Hematopoietic multipotent progenitor cell (in vitro differentiated cells): Measurements from ENCODE around the gene PEX10. TPM values are rescaled to one million over a fixed set of nuclear protein-coding genes. Genes with fewer than 3 reads are reported as not detected.
"Not testable (repeated sequence)": the region's sequence is repeated elsewhere in the genome, so short reads cannot be mapped to it uniquely, and the experiment has no call there.

ENCODE experiments used
- DNase-seq, 3 donors: peaks; one replicate each; pipeline ENCODE4 v3.0.0-alpha.2; 2011 to 2015; ENCODE audit warnings: low read depth in 2 of 3, low spot score in 2 of 3
- total RNA-seq: library from RNA; depleted of rRNA; stranded (reverse); fragments of >200 nt; gene quantifications from one replicate; pipeline ENCODE4 v1.2.3, GENCODE V29; 2012

PEX10 gene
- total RNA-seq, 1 donor, result 41.5 TPM

- DNase-seq, result no peak
Observed at GRCh38 chr1:2443277-2444137, 31.1 kb upstream of the PEX10 start.

GRCh38 chr1:2442661-2443060 lies 30.3 kb upstream of the PEX10 start:
- DNase-seq, result no peak

- no peak for DNase-seq
Observed at GRCh38 chr1:2441746-2442145, 29.4 kb upstream of the PEX10 start.

GRCh38 chr1:2440346-2440745 lies 28.0 kb upstream of the PEX10 start:
- DNase-seq, result not testable (repeated sequence)

- no peak for DNase-seq
Observed at GRCh38 chr1:2439369-2439768, 27.0 kb upstream of the PEX10 start.

- DNase-seq, result no peak
Observed at GRCh38 chr1:2438641-2439040, 26.3 kb upstream of the PEX10 start.

GRCh38 chr1:2438038-2438437 lies 25.7 kb upstream of the PEX10 start:
- no peak for DNase-seq

- no peak for DNase-seq
Observed at GRCh38 chr1:2437617-2438016, 25.3 kb upstream of the PEX10 start.

GRCh38 chr1:2436876-2437275 lies 24.5 kb upstream of the PEX10 start:
- no peak for DNase-seq

- DNase-seq, result no peak
Observed at GRCh38 chr1:2435746-2436355, 23.5 kb upstream of the PEX10 start.

GRCh38 chr1:2435091-2435490 lies 22.7 kb upstream of the PEX10 start:
- no peak for DNase-seq

- peak in 2 of 3 donors; percentile 72 to 84 for DNase-seq
Observed at GRCh38 chr1:2433936-2434655, 21.7 kb upstream of the PEX10 start.

- no peak for DNase-seq
Observed at GRCh38 chr1:2433196-2433595, 20.8 kb upstream of the PEX10 start.

- DNase-seq, result no peak
Observed at GRCh38 chr1:2432441-2432844, 20.1 kb upstream of the PEX10 start.

- DNase-seq, result no peak
Observed at GRCh38 chr1:2431518-2431917, 19.2 kb upstream of the PEX10 start.

- DNase-seq, result peak in 1 of 3 donors; percentile 43
Observed at GRCh38 chr1:2431103-2431502, 18.7 kb upstream of the PEX10 start.

GRCh38 chr1:2430592-2430973 lies 18.2 kb upstream of the PEX10 start:
- no peak for DNase-seq

- DNase-seq, result peak in 1 of 3 donors; percentile 49
Observed at GRCh38 chr1:2429780-2430591, 17.6 kb upstream of the PEX10 start.

GRCh38 chr1:2428490-2428889 lies 16.1 kb upstream of the PEX10 start:
- no peak for DNase-seq

GRCh38 chr1:2427976-2428375 lies 15.6 kb upstream of the PEX10 start:
- DNase-seq, result no peak

- DNase-seq, result no peak
Observed at GRCh38 chr1:2427051-2427450, 14.7 kb upstream of the PEX10 start.
